ENCODE data around the gene CYP19A1.

Gene CYP19A1
- total RNA-seq = 0 to 0.18 (median 0) reads per million in 4 experiments

DNA sequence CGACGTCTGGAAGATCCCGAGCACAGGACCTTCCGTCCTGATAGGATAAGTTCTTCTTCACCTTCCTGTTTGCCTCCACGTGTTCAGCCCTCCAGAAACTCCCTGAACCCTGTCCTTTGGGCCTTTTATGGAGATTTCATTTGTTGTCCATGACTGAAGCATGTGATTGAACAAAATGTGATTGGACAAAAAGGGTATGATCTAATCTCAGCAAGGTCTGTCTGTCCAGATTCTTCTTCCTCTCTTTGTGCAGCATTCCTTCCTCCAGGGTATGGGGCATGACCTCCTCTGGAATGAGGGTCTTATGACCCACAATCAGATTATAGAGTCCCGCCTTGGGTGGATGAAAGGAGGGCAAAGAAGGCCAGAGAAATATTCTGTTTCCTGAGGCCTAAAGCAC is at the start of gene CYP19A1:
Gene CYP19A1 (minus strand): TSS at position 101 of the 400 bp plus-strand sequence. CDS start 95,684 bp downstream, outside the sequence.
- no peak for DNase-seq

DNA sequence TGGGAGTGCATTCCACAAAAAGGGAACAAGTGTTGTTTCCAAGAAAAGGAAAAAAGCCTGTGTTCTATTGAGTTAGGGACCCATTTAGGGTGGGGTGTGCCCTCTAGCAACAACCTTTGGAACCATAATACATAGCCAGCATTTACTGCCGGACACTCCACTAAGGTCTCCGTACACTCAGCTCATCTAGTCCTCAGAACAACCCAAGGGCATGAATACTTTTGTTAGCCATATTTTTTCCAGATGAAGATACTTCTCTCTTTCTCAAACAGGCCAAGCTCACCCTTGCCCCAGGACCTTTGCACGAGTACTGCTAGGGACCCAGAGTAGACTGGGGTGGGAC is 49.3 kb upstream of the CYP19A1 start:
- DNase-seq = no peak

DNA sequence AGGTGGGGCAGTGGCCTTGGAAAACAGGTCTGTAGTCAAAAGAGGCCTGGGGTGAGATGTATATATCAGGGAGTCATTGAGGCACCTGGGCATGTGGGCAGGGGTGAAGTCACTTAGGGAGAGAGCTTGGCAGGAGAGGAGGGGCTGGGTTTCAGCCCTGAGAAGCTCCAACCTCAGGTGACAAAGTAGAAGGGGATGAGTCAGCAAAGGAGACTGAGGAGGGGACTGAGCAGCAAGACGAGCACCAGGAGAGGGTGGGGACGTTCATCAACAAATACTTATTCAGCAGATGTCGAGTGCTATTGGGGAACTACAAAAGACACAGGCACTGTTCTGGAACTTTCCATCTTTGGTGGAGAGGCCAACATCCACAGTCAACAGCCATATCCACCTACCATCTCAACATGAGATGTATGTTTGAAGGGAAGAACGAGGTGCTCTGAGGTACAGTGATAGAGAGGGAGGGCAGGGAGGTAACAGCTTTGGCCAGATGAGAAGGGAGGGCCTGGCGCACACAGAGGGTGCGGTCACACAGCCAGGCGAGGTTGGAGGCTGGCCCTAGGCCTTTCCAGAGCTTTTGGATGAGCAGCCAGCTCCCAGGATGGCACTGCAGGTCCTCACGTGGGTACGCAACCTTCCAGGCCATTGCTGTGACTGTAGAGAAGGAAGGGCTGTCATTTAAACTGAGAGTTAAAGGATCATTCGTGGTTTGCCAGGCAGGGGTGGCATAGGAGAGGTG is 48.7 kb upstream of the CYP19A1 start:
- no peak for DNase-seq

DNA sequence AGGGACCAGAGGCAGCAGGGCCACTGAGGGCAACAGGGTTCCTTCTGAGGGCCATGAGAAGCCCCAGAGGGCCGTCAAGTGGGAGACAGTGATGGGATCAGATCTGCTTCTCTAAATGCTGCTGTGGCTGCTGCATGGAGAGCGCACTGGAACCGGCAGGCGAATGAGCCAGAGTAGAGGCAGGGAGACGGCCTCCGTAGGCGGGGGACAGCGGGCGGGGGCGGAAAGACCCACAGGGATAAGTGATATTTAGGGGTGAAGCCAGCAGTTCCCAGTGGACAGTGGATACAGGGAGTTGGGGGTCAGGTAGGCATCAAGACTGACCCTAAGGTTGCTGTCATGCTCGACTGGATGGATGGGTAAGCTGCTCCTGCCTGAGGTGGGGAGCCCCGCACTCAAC is 48.1 kb upstream of the CYP19A1 start:
- DNase-seq = no peak

DNA sequence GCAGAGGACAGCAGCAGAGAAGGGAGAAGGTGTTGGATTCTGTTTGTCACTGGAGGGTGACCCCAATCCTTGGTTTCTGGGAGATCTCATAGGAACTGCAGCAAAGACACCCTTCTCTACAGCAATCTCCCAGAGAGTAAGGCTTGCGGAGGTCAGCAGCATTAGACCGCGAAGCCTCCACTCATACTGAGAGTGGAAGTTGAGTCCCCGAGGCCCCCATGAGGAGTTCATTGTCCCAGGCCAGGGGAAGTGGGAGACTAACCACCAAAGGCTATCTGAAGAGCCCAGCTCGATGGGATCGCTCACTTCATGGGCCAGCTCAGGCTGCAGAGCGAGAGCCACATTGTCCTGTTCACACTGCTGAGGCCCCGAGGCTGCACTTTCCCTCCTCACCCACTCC is 47.6 kb upstream of the CYP19A1 start:
- no peak for DNase-seq

DNA sequence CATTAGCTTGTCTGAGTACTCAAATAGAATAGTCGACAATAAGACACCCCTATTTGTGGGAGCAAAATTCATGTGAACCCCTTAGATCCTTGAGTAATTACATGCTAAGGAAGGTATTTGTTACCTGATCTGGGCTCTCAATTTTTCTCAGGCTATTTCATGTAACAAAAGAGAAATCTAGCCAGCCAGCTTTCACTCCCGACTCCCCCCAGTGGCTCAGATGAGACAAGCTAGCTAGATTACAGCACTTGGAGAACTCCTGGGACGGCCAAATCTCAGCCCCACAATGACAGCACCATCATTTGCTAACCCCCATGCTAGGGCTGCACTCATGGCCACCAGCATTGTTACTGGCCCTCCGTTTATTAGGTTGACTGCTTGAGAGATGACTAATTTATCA is 44.4 kb upstream of the CYP19A1 start:
- DNase-seq = no peak

DNA sequence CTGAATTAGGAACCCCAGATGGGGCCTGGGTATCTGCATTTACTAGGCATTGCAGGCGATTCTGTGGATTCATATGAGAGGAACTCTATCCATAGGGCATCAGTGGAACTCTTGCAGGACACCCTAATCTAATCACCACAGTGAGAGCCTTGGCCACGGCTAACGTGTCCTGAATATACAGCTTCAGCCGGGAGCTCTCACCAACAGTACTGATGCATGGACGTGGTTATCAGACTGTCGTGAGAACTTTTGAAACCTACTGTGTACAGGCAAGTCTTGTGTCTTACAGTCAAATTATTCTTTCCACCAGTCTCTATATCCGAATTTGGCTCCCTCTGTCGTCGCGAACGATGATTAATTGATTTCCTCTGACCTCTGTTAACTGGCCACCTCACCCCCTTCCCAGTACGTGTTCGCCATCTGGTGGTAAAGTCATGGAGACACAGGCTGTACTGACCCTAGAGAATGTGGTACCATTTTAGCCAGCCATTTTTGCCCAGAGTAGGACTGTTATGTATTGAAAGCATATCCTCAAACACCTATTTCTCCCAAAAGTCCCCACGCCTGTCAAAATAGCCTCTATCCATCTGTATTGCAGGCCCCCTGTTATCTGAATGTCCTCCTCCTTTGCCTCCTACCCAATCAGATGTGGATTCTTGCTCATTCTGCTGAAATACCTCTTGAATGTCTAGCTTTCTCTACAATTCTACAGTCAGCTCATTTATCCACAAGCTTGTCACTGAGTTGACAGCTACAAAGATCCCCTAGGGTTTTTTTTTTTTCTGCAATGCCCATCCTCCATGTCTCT is 42.8 kb upstream of the CYP19A1 start:
- DNase-seq = no peak

DNA sequence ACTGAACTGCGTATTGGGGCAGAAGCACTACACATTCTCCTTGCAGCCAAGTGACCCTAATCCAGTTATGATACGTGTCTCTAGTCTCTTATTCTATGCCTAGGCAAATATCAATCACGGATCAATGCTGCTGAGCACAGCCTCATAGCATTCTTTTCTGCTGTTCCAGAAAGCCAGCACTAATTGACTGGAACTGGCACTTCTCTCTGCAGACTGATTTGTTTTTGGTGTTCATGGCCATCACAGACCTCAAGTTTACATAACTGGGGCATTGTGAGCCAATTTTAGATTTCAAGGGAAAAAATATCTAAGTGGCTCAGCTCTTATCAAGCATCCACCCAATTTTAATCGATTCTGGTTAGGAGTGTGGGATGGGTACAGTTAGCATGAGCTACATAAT is 41.0 kb upstream of the CYP19A1 start:
- DNase-seq = no peak

DNA sequence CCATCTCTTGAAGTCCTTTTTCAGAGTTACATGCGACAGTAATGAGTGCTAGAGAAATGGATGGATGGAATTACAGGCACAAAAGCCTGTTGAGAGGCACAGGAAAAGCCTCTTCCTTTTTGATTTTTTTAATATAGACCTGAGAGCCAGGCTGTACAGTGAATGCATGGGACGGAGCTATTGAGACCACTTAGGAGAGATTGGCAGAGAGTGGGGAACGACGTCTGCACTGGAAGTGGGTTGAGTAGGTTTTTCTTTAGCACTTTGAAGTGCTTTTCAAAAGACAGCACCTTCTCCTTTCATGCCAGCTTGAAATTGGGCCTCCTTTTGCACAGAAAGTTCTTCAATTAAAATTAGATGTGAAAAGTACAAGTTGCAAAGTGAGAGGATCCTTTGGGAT is 40.0 kb upstream of the CYP19A1 start:
- no peak for DNase-seq

DNA sequence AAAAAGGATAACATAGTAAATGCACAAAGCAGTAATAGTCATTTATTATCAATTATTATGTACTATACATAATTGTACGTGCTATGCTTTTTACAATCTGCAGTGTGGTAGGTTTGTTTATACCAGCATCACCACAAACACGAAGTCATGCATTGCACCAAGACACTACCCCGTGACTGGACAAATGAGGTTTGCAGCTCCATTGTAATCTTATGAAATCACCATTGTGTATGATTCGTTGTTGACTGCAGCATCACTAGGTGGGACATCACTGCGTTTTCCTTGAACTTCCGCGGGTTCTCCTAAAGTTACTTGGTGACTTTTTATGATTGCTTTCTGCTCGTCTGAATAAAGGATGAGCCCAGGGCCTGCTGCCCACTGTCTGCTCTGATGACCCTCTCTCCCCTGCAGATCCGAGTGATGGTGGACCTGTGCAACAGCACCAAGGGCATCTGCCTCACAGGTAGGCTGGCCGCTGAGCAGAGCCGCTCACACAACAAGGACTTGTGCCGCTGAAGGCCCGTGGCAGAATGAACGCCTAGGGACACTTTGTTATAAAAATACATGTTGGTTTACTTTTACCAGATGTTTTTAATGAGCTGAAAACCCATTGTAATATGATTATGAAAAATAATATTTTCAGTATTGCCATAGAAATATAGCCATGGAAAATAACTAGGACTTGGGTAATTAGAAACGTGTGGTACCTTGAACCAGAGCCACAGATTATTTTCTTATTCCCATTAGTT is 38.8 kb upstream of the CYP19A1 start:
- no peak for DNase-seq

DNA sequence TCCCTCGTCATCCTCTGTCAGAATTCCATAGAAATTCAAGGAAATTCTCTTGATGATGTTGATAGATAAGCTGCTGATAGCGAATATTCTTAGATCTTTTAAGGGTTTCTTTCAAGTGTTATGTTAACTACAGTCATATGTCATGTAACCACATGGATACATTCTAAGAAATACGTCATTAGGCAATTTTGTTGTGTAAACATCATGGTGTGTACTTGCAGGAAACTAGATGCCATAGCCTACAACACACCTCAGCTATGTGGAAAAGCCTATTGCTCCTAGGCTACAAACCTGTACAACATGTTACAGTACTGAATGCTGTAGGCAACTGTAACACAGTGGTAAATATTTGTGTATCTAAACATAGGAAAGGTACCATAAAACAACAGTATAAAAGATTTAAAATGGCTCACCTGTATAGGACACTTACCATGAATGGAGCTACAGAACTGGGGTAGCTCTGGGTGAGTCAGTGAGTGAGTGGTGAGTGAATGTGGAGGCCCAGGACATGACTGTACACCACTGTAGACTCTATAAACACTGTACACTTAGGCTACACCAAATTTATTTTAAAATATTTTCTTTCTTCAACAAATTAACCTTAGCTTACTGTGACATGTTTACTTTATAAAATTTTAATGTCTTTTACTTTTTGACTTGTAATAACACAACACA is 37.7 kb upstream of the CYP19A1 start:
- no peak for DNase-seq

DNA sequence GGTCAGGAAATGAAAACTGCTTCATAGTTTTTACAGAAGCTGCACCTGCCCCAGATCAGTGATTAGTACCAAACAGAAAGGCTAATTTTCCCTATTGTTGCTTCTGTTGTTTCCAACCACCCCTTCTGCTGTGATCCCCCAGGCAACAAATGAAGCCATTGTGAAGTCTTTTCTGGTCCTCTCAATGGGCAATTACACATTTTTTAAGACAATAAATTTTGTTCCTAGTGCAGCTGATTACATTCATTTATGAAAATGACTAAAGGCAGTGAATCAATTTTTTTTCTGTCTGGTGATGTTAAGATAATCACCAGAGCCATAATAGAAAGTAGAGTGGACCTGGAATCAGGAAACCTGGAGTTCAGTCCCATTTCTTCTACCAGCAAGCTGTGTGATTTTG is 35.7 kb upstream of the CYP19A1 start:
- DNase-seq = no peak

DNA sequence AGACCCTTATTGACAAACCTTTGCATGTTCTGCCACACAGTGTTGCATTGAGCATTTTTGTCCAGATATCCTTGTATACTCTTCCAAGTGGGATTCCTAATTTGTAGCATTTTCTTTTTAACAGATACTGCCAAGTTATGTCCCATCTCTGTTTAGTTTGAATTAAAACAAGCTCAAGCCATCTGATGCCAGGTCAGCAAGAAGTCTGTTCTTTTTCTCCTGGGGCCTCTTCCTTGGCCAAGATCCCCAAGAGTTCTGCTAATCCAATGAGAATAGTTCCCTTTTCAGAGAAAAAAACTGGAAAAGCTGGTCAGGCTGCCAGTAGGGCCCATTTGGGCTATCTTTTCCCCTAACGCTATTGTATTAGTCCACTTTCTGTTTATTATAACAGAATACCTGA is 32.9 kb upstream of the CYP19A1 start:
- DNase-seq = no peak

DNA sequence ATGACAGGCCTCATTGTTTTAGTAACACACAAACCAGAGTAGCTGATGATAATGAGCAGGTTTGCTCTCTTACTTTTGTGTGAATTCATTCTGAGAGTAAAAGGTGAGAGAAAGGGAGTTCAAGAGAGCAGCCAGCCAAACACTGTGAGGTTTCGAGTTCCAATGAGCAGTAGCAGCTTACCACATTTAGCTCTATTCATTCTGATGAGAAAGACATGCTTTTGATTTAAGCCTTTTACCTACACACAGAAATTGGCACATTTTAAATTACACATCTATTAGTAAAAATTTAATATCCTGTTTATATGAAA is 31.0 kb upstream of the CYP19A1 start:
- DNase-seq = no peak

DNA sequence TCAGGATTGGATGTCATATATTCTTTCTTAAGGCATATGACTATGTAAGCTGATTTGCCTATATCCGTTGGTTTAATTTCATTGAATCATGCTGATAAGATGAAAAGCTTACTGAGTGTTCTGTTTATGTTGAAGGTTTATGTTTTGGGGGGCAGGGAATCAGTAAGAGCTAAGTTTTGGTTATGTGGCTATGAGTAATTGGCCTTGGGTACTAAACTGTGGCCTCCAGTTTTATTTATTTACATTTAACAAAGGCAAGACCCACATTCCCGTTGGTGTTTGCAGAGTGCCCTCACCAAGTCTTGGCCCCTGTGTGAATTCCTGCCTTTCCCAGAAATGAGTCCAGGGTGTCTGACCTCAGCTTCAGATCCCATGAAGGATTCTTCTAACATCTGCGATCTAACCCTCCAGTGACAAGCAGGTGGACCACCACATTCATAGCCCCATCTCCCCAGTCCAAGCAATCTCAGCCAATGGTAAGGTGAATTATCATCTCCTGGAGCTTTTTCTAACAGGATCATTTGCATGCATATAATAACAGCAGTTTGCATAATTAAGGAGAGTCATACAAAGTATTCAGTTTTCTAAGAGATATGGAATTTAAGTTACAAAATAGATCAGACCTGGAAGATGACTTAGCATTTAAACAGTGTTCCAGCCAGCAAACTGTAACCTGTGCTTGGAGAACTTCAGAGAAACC is 30.5 kb upstream of the CYP19A1 start:
- DNase-seq = no peak

DNA sequence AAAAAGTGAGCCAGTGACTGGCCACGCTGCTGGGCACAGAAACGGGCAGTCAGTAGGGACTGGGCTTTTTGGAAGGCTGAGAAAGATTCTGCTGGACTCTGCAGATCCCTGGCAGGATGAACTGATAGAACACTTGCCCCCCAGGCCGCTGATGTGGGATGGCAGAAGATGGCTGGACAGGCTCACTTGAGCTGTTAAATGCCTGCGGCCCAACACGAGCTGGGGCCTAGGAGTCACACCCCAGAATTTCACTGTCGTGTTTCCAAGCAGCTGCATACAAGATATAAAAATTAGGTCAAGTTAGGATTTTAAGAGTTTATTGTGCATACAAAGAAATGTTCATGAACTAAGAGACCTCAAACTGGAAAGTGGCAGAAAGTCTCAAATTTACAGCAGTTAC is 29.9 kb upstream of the CYP19A1 start:
- no peak for DNase-seq

DNA sequence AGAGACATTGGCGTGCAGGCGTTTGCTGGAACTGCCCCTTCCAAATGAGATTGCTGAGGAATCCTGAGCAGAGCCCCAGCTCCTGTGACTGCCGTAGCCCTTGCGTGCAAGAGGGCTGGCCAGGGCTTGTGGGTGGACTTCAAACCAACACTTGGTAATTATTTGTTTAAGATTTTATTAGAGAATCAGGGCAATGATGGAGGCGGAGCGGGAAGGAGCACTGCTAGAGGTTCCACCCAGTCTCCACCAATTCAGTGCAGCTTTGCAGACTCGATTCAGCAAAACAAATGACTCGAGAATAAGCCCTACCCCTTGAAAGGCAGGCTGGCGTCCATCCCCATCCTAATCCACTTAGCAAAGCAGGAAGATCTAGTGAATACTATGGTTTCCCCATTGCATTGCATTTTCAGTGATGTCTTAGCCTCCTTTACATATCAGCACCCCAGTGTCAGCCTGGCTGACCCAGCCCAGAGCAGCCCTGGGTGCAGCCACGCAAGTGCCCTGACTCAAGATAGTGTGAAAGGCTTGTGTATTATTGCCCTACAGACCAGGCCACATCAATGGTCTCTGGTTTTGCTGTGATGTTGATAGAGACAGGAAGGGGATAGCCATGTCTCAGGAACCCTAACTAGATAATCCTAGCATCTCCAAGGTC is 29.1 kb upstream of the CYP19A1 start:
- DNase-seq = no peak

DNA sequence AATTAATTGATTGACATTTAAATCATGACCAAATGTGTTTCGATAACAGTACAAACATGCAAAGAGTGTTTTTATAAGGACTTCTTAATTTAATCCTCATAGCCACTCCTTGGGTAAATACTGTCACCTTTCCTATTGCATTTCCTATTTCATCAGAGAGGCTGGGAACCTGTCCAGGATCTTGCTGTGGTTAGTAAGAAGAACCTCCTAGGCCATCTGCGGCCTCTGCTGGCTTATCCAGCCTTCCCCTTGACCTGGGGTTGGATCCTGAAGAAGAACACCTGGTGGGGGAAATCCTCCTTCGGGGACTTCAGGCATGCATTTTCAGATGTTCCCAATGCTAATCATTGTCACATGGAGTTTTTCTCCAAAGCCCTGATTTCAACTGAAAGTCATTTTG is 28.5 kb upstream of the CYP19A1 start:
- DNase-seq = no peak

DNA sequence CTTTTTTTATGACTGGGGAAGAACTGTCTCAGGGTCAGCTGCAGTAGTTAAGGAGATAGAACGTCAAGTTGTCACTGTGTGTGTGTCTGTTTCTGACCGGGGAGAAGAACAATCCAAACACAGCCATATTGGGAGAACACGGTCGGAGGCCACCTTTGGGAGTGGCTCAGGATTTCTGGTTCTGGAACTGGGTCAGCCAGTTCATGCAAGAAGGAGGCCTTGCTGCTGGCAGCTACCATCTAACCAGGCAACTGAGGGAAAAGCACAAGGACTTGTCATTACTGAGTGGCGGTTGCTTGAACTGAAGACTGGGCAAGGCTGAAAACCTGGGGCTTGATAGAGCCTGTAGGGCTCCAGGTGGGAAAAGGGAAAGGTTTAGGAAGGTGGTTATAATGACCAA is 27.7 kb upstream of the CYP19A1 start:
- DNase-seq = no peak

DNA sequence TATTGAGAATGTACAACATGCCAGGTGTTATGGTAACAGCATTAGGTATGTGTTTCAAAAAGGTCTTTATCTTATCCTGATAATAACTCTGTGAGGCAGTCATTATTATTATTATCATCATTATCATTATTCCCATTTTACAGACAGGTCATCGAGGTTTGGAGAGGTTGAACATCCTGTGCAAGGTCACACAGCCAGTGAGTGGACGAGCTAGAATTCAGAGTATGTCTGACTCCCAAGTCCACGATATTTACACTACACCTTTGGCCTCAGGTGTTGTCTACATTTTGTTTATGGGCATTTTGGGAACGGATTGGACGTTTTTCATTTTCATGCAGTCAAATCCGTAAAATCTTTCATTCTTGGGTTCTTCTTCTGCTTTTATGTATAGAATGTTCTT is 27.0 kb upstream of the CYP19A1 start:
- no peak for DNase-seq

DNA sequence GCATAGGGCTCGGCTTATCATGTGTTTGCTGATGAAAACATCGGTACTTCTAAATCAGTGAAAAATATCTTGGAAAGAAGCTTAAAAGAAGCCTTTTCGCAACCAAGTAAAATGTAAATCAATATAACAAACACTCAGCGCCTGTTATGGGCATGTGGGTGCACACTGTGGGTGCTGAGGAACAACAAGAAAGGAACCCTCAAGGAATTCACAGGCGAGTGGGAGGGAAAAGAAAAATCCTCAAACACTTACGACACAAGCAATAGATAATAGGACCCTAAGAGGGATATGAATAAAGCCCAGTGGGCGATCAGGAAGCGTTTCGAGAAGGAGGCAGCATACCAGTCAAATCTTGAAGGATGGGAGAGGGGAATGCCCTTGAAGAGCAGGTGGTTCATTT is 25.0 kb upstream of the CYP19A1 start:
- no peak for DNase-seq

DNA sequence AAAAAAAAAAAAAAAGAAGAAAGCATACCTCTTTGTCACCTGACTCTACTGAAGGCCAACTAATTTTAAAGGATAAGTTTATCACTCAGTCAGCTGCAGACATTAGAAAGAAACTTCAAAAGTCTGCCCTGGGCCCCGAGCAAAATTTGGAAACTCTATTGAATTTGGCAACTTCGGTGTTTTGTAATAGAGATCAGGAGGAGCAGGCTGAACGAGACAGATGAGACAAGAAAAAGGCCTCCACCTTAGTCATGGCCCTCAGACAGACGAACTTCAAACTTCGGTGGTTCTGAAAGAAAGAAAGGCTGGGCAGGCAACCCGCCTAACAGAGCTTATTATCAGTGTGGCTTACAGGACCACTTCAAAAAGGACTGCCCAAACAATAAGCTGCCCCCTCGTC is 21.6 kb upstream of the CYP19A1 start:
- DNase-seq = no peak
